Astrocyte (in vitro differentiated cells and primary cell): ENCODE results near the gene HMGA1. TPM values are rescaled to one million over a fixed set of nuclear protein-coding genes. Genes with fewer than 3 reads are reported as not detected.

Experiments used
- DNase-seq: peaks from one replicate; pipeline ENCODE4 v3.0.0-alpha.2; 2010; ENCODE audit warnings: low read depth
- FAIRE-seq: peaks from 2 replicates; lab custom pipeline; 2011; peaks lifted over from hg19 to GRCh38; lab: Jason Lieb, UNC
- H2AFZ ChIP-seq: 2 replicates; pipeline ENCODE4 v1.6.0; 2012; ENCODE audit warnings: low read depth, low read length, inconsistent platforms
- H3K27ac ChIP-seq: 2 replicates; pipeline ENCODE4 v1.5.1; 2011; ENCODE audit warnings: low read depth, low read length, inconsistent platforms
- H3K27me3 ChIP-seq: 2 replicates; pipeline ENCODE4 v1.6.0; 2011; ENCODE audit warnings: low read length, inconsistent platforms; ENCODE audit not compliant: insufficient read depth
- H3K36me3 ChIP-seq: 2 replicates; pipeline ENCODE4 v1.5.1; 2011; ENCODE audit warnings: low read length, inconsistent platforms; ENCODE audit not compliant: insufficient read depth
- H3K4me1 ChIP-seq: 2 replicates; pipeline ENCODE4 v1.5.1; 2011; ENCODE audit warnings: low read length, inconsistent platforms; ENCODE audit not compliant: insufficient read depth
- H3K4me2 ChIP-seq: 2 replicates; pipeline ENCODE4 v1.6.0; 2012; ENCODE audit warnings: low read length, inconsistent platforms
- H3K4me3 ChIP-seq: 2 replicates; pipeline ENCODE4 v1.5.1; 2011; ENCODE audit warnings: low read depth, mild to moderate bottlenecking, low read length, inconsistent platforms; ENCODE audit not compliant: insufficient read depth
- H3K79me2 ChIP-seq: 2 replicates; pipeline ENCODE4 v1.6.0; 2012; ENCODE audit warnings: mild to moderate bottlenecking, low read length, inconsistent platforms; ENCODE audit not compliant: insufficient read depth
- H3K9ac ChIP-seq: 2 replicates; pipeline ENCODE4 v1.6.0; 2012; ENCODE audit warnings: mild to moderate bottlenecking, low read length, inconsistent platforms
- H3K9me3 ChIP-seq: 2 replicates; pipeline ENCODE4 v1.5.1; 2012; ENCODE audit warnings: low read depth, mild to moderate bottlenecking, low read length, inconsistent platforms; ENCODE audit not compliant: insufficient read depth
- H4K20me1 ChIP-seq: 2 replicates; pipeline ENCODE4 v1.6.0; 2012; ENCODE audit warnings: low read length, inconsistent platforms; ENCODE audit not compliant: insufficient read depth
- H3K27ac Mint-ChIP-seq: one replicate; pipeline ENCODE4 v1.8.0; 2021; ENCODE audit warnings: mild to moderate bottlenecking, mixed read lengths; ENCODE audit not compliant: unreplicated experiment
- H3K27me3 Mint-ChIP-seq: one replicate; pipeline ENCODE4 v1.8.0; 2021; ENCODE audit warnings: low read depth, mixed read lengths; ENCODE audit not compliant: unreplicated experiment
- H3K36me3 Mint-ChIP-seq: one replicate; pipeline ENCODE4 v1.8.0; 2021; ENCODE audit warnings: low read depth, mixed read lengths; ENCODE audit not compliant: unreplicated experiment
- H3K4me1 Mint-ChIP-seq: one replicate; pipeline ENCODE4 v1.8.0; 2021; ENCODE audit warnings: low read depth, mixed read lengths; ENCODE audit not compliant: unreplicated experiment
- H3K4me3 Mint-ChIP-seq: one replicate; pipeline ENCODE4 v1.8.0; 2021; ENCODE audit warnings: mild to moderate bottlenecking, moderate library complexity, mixed read lengths; ENCODE audit not compliant: unreplicated experiment
- H3K9me3 Mint-ChIP-seq: one replicate; pipeline ENCODE4 v1.8.0; 2021; ENCODE audit warnings: mild to moderate bottlenecking, mixed read lengths; ENCODE audit not compliant: unreplicated experiment
- CTCF ChIP-seq: IDR thresholded peaks from 2 replicates; pipeline ENCODE4 v1.5.1; 2011; ENCODE audit warnings: low read depth, mild to moderate bottlenecking, inconsistent platforms, low read length, moderate library complexity; ENCODE audit not compliant: insufficient read depth
- EZH2 ChIP-seq: IDR thresholded peaks from 2 replicates; pipeline ENCODE4 v1.6.1; 2012; ENCODE audit warnings: mild to moderate bottlenecking, low read length, inconsistent platforms; ENCODE audit not compliant: insufficient read depth
- total RNA-seq: library from RNA; stranded (reverse); gene quantifications from 2 replicates; pipeline ENCODE4 v1.2.1, GENCODE V29; 2021

HMGA1 gene
- total RNA-seq, 1 donor from 2014 or later: 199 TPM

- H3K4me3 ChIP-seq: no peak overlapping the region
- H4K20me1 ChIP-seq: peaks cover 3% of the 10 kb centered on the region
- FAIRE-seq: no peak
- no peak for TF ChIP-seq EZH2
- TF ChIP-seq CTCF: no peak
- H3K9ac ChIP-seq: no peak overlapping the region
- DNase-seq: no peak
- H3K36me3 Mint-ChIP-seq: peaks cover 33% of the 10 kb centered on the region
- no peaks in the 10 kb centered on the region for H3K9me3 Mint-ChIP-seq
- H3K36me3 ChIP-seq: no peaks in the 10 kb centered on the region
- no peaks in the 10 kb centered on the region for H3K9me3 ChIP-seq
- H2AFZ ChIP-seq: no peak overlapping the region
- no peak overlapping the region for H3K4me2 ChIP-seq
- peaks cover 2% of the 10 kb centered on the region for H3K4me1 Mint-ChIP-seq
- no peaks in the 10 kb centered on the region for H3K27me3 Mint-ChIP-seq
- no peak overlapping the region for H3K4me3 Mint-ChIP-seq
- H3K27ac Mint-ChIP-seq: no peak overlapping the region
- no peaks in the 10 kb centered on the region for H3K27me3 ChIP-seq
- no peaks in the 10 kb centered on the region for H3K79me2 ChIP-seq
- no peak overlapping the region for H3K27ac ChIP-seq
- no peaks in the 10 kb centered on the region for H3K4me1 ChIP-seq
Measured at GRCh38 chr6:34276881-34277762, 40.4 kb downstream of the HMGA1 start.

- H3K27ac Mint-ChIP-seq: no peak overlapping the region
- no peak overlapping the region for H2AFZ ChIP-seq
- H3K9ac ChIP-seq: no peak overlapping the region
- no peak overlapping the region for H3K4me3 Mint-ChIP-seq
- H3K4me1 ChIP-seq: no peaks in the 10 kb centered on the region
- H3K79me2 ChIP-seq: no peaks in the 10 kb centered on the region
- H3K36me3 Mint-ChIP-seq: peaks cover 33% of the 10 kb centered on the region
- H3K9me3 Mint-ChIP-seq: no peaks in the 10 kb centered on the region
- H3K4me1 Mint-ChIP-seq: peaks cover 2% of the 10 kb centered on the region
- H3K27me3 ChIP-seq: no peaks in the 10 kb centered on the region
- DNase-seq: no peak
- H3K4me2 ChIP-seq: no peak overlapping the region
- no peak overlapping the region for H3K27ac ChIP-seq
- no peak for FAIRE-seq
- H4K20me1 ChIP-seq: peaks cover 3% of the 10 kb centered on the region
- no peaks in the 10 kb centered on the region for H3K36me3 ChIP-seq
- H3K27me3 Mint-ChIP-seq: no peaks in the 10 kb centered on the region
- H3K9me3 ChIP-seq: no peaks in the 10 kb centered on the region
- TF ChIP-seq CTCF (no peak), EZH2 (no peak)
- H3K4me3 ChIP-seq: no peak overlapping the region
Measured at GRCh38 chr6:34277763-34278112, 41.1 kb downstream of the HMGA1 start.

- TF ChIP-seq EZH2: no peak
- no peak for TF ChIP-seq CTCF
- H3K79me2 ChIP-seq: no peaks in the 10 kb centered on the region
- Mint-ChIP-seq H3K27me3 (no peaks in the 10 kb centered on the region), H3K4me3 (no peak overlapping the region), H3K9me3 (no peaks in the 10 kb centered on the region), H3K27ac (no peak overlapping the region), H3K36me3 (peaks cover 32% of the 10 kb centered on the region), H3K4me1 (no peaks in the 10 kb centered on the region)
- H2AFZ ChIP-seq: no peak overlapping the region
- H3K4me1 ChIP-seq: no peaks in the 10 kb centered on the region
- H3K9me3 ChIP-seq: no peaks in the 10 kb centered on the region
- H3K27me3 ChIP-seq: no peaks in the 10 kb centered on the region
- peaks cover 3% of the 10 kb centered on the region for H4K20me1 ChIP-seq
- no peaks in the 10 kb centered on the region for H3K36me3 ChIP-seq
- FAIRE-seq (no peak), DNase-seq (no peak)
- H3K4me3 ChIP-seq: no peak overlapping the region
- no peak overlapping the region for H3K27ac ChIP-seq
- no peak overlapping the region for H3K4me2 ChIP-seq
- no peak overlapping the region for H3K9ac ChIP-seq
Measured at GRCh38 chr6:34278833-34279232, 42.2 kb downstream of the HMGA1 start.
